Activated T-cell treated with anti-CD3 and anti-CD28 coated beads for 1 hour (primary cell): ENCODE results near the gene GRAP.
"Not testable (repeated sequence)": the region's sequence is repeated elsewhere in the genome, so short reads cannot be mapped to it uniquely, and the experiment has no call there.

Experiments used
- DNase-seq: peaks from one replicate; pipeline ENCODE4 v3.0.0-alpha.2; 2020; ENCODE audit warnings: low read depth

The GRAP gene

GRCh38 chr17:19046782-19047375 is at the start of gene GRAP:
Gene GRAP, minus strand, starts transcription at chr17:19046957. Its CDS starts 31 bp downstream, at chr17:19046926.
- not testable (repeated sequence) for DNase-seq

- DNase-seq = not testable (repeated sequence)
Observed at GRCh38 chr17:19093684-19094438, 47.1 kb upstream of the GRAP start.

- not testable (repeated sequence) for DNase-seq
Observed at GRCh38 chr17:19092737-19093683, 46.3 kb upstream of the GRAP start.

GRCh38 chr17:19090058-19090772 is 43.5 kb upstream of the GRAP start:
- DNase-seq = not testable (repeated sequence)

GRCh38 chr17:19088804-19089685 is 42.3 kb upstream of the GRAP start:
- not testable (repeated sequence) for DNase-seq

- not testable (repeated sequence) for DNase-seq
Observed at GRCh38 chr17:19077386-19077785, 30.6 kb upstream of the GRAP start.

GRCh38 chr17:19076398-19077192 is 29.8 kb upstream of the GRAP start:
- peak; percentile 16 for DNase-seq

GRCh38 chr17:19070318-19071168 is 23.8 kb upstream of the GRAP start:
- DNase-seq = not testable (repeated sequence)

GRCh38 chr17:19064378-19064777 is 17.6 kb upstream of the GRAP start:
- not testable (repeated sequence) for DNase-seq

GRCh38 chr17:19063326-19063956 is 16.7 kb upstream of the GRAP start:
- peak; percentile 49 for DNase-seq

GRCh38 chr17:19062718-19063325 is 16.1 kb upstream of the GRAP start:
- not testable (repeated sequence) for DNase-seq

- DNase-seq = not testable (repeated sequence)
Observed at GRCh38 chr17:19062009-19062717, 15.4 kb upstream of the GRAP start.

GRCh38 chr17:19055447-19055846 is 8.7 kb upstream of the GRAP start:
- not testable (repeated sequence) for DNase-seq

- DNase-seq = not testable (repeated sequence)
Observed at GRCh38 chr17:19048826-19049225, 2.1 kb upstream of the GRAP start.

GRCh38 chr17:19047510-19047909 is 753 bp upstream of the GRAP start:
- DNase-seq = not testable (repeated sequence)

GRCh38 chr17:19044643-19045042 is 2.1 kb downstream of the GRAP start:
- DNase-seq = not testable (repeated sequence)

GRCh38 chr17:19043032-19043431 is 3.7 kb downstream of the GRAP start:
- not testable (repeated sequence) for DNase-seq
